Measurements from ENCODE around the gene YLPM1. TPM values are rescaled to one million over a fixed set of nuclear protein-coding genes. Genes with fewer than 3 reads are reported as not detected.

Gene YLPM1
- total RNA-seq, 2 experiments from 2014 or later = 72.4 to 73.8 TPM

GRCh38 chr14:74836251-74836960 lies 73.3 kb downstream of the YLPM1 start:
- Mint-ChIP-seq H3K27me3 (no peaks in the 10 kb centered on the region), H3K36me3 (ENCODE audit: low read depth) (peaks cover 39% of the 10 kb centered on the region), H3K4me3 (no peak overlapping the region), H3K9me3 (no peaks in the 10 kb centered on the region), H3K4me1 (peaks cover 66% of the 10 kb centered on the region), H3K27ac (peak overlapping the region; percentile 94)
- no peak for DNase-seq
- CTCF ChIA-PET = interaction anchor here (0.9 to 1.5 kb wide), 4 partner anchors 20 to 226 kb away, joined by 3 to 4 read pairs (median 3); no protein-coding TSS in a partner anchor
- POLR2A ChIA-PET = no interaction called here

GRCh38 chr14:74838166-74838565 lies 75.0 kb downstream of the YLPM1 start:
- peaks cover 80% of the 10 kb centered on the region for H3K4me1 Mint-ChIP-seq
- ChIA-PET POLR2A (interaction anchor here (0.7 kb wide), 1 partner anchor 223 kb away, joined by 3 read pairs; no protein-coding TSS in a partner anchor), CTCF (no interaction called here)
- H3K27ac Mint-ChIP-seq = peak overlapping the region; percentile 94
- DNase-seq = no peak
- H3K36me3 Mint-ChIP-seq (ENCODE audit: low read depth) = peaks cover 41% of the 10 kb centered on the region
- no peaks in the 10 kb centered on the region for H3K9me3 Mint-ChIP-seq
- peak overlapping the region; percentile 72 for H3K4me3 Mint-ChIP-seq
- H3K27me3 Mint-ChIP-seq = no peaks in the 10 kb centered on the region

- no peak overlapping the region for H3K4me3 Mint-ChIP-seq
- POLR2A ChIA-PET = no interaction called here
These were observed 77.5 kb downstream of the YLPM1 start for GRCh38 chr14:74840603-74841030.

GRCh38 chr14:74841230-74842207 lies 78.4 kb downstream of the YLPM1 start:
- peak overlapping the region; percentile 18 for H3K4me3 Mint-ChIP-seq
- no peaks in the 10 kb centered on the region for H3K9me3 Mint-ChIP-seq
- peak overlapping the region; percentile 91 for H3K27ac Mint-ChIP-seq
- peaks cover 35% of the 10 kb centered on the region for H3K36me3 Mint-ChIP-seq (ENCODE audit: low read depth)
- DNase-seq = peak; percentile 56
- H3K27me3 Mint-ChIP-seq = no peaks in the 10 kb centered on the region
- H3K4me1 Mint-ChIP-seq = peaks cover 58% of the 10 kb centered on the region
- CTCF ChIA-PET = interaction anchor here (0.8 to 2.2 kb wide), 4 partner anchors 9 to 31 kb away, joined by 3 to 13 read pairs (median 4); no protein-coding TSS in a partner anchor
- POLR2A ChIA-PET = interaction anchor here (0.6 kb wide), 1 partner anchor 20 kb away, joined by 4 read pairs; no protein-coding TSS in a partner anchor

More at GRCh38 chr14:74840603-74841030, 77.5 kb downstream of the YLPM1 start:
- Mint-ChIP-seq H3K27ac (peak overlapping the region; percentile 91), H3K4me1 (peaks cover 67% of the 10 kb centered on the region), H3K9me3 (no peaks in the 10 kb centered on the region), H3K36me3 (ENCODE audit: low read depth) (peaks cover 37% of the 10 kb centered on the region), H3K27me3 (no peaks in the 10 kb centered on the region)
- CTCF ChIA-PET = no interaction called here
- DNase-seq = no peak

GRCh38 chr14:74843653-74844052 lies 80.5 kb downstream of the YLPM1 start:
- H3K27ac Mint-ChIP-seq = peak overlapping the region; percentile 43
- H3K9me3 Mint-ChIP-seq = no peaks in the 10 kb centered on the region
- POLR2A ChIA-PET = no interaction called here
- peaks cover 22% of the 10 kb centered on the region for H3K36me3 Mint-ChIP-seq (ENCODE audit: low read depth)
- no peaks in the 10 kb centered on the region for H3K27me3 Mint-ChIP-seq
- no peak for DNase-seq
- no peak overlapping the region for H3K4me3 Mint-ChIP-seq
- H3K4me1 Mint-ChIP-seq = peaks cover 37% of the 10 kb centered on the region
- CTCF ChIA-PET = interaction anchor here (2.2 kb wide), 1 partner anchor 16 kb away, joined by 13 read pairs; no protein-coding TSS in a partner anchor

GRCh38 chr14:74846168-74846567 lies 83.1 kb downstream of the YLPM1 start:
- Mint-ChIP-seq H3K4me1 (peaks cover 16% of the 10 kb centered on the region), H3K9me3 (no peaks in the 10 kb centered on the region), H3K4me3 (no peak overlapping the region), H3K36me3 (ENCODE audit: low read depth) (peaks cover 8% of the 10 kb centered on the region), H3K27me3 (no peaks in the 10 kb centered on the region), H3K27ac (no peak overlapping the region)
- ChIA-PET CTCF (interaction anchor here (1.6 to 6.4 kb wide), 2 partner anchors 10 to 15 kb away, joined by 6 to 41 read pairs; no protein-coding TSS in a partner anchor), POLR2A (interaction anchor here (0.7 kb wide), 1 partner anchor 456 kb away, joined by 3 read pairs; no protein-coding TSS in a partner anchor)
- DNase-seq = no peak

- ChIA-PET POLR2A (interaction anchor here (0.6 to 0.7 kb wide), 2 partner anchors 259 to 455 kb away, joined by 3 read pairs; no protein-coding TSS in a partner anchor), CTCF (interaction anchor here (6.4 kb wide), 1 partner anchor 14 kb away, joined by 41 read pairs; no protein-coding TSS in a partner anchor)
- Mint-ChIP-seq H3K27ac (no peak overlapping the region), H3K4me1 (peaks cover 6% of the 10 kb centered on the region), H3K36me3 (ENCODE audit: low read depth) (peaks cover 5% of the 10 kb centered on the region), H3K9me3 (no peaks in the 10 kb centered on the region), H3K4me3 (no peak overlapping the region), H3K27me3 (no peaks in the 10 kb centered on the region)
- DNase-seq = no peak
These were observed 84.0 kb downstream of the YLPM1 start for GRCh38 chr14:74846968-74847665.

- H3K27me3 Mint-ChIP-seq = no peaks in the 10 kb centered on the region
These were observed 85.7 kb downstream of the YLPM1 start for GRCh38 chr14:74848768-74849167.

GRCh38 chr14:74852922-74853530 lies 89.9 kb downstream of the YLPM1 start:
- ChIA-PET POLR2A (interaction anchor here (1.0 kb wide), 1 partner anchor 10 kb away, joined by 4 read pairs; no protein-coding TSS in a partner anchor), CTCF (interaction anchor here (0.6 to 11.4 kb wide), 3 partner anchors 22 to 54 kb away, joined by 3 to 138 read pairs (median 3); no protein-coding TSS in a partner anchor)
- Mint-ChIP-seq H3K27ac (peak overlapping the region; percentile 21), H3K4me3 (no peak overlapping the region), H3K4me1 (peaks cover 17% of the 10 kb centered on the region), H3K9me3 (no peaks in the 10 kb centered on the region), H3K36me3 (ENCODE audit: low read depth) (peaks cover 1% of the 10 kb centered on the region), H3K27me3 (no peaks in the 10 kb centered on the region)
- DNase-seq = no peak

More at GRCh38 chr14:74848768-74849167, 85.7 kb downstream of the YLPM1 start:
- Mint-ChIP-seq H3K4me3 (no peak overlapping the region), H3K27ac (no peak overlapping the region), H3K36me3 (ENCODE audit: low read depth) (peaks cover 3% of the 10 kb centered on the region), H3K4me1 (peaks cover 13% of the 10 kb centered on the region), H3K9me3 (no peaks in the 10 kb centered on the region)
- ChIA-PET CTCF (interaction anchor here (0.6 to 6.4 kb wide), 2 partner anchors 13 to 416 kb away, joined by 3 to 41 read pairs; no protein-coding TSS in a partner anchor), POLR2A (no interaction called here)
- no peak for DNase-seq

GRCh38 chr14:74853581-74853980 lies 90.5 kb downstream of the YLPM1 start:
- H3K36me3 Mint-ChIP-seq (ENCODE audit: low read depth) = no peaks in the 10 kb centered on the region
- no peaks in the 10 kb centered on the region for H3K27me3 Mint-ChIP-seq
- CTCF ChIA-PET = interaction anchor here (0.9 to 11.4 kb wide), 3 partner anchors 29 to 240 kb away, joined by 3 to 138 read pairs (median 3); no protein-coding TSS in a partner anchor
- POLR2A ChIA-PET = interaction anchor here (1.0 kb wide), 1 partner anchor 11 kb away, joined by 4 read pairs; no protein-coding TSS in a partner anchor
- H3K27ac Mint-ChIP-seq = peak overlapping the region; percentile 21
- no peak for DNase-seq
- peaks cover 17% of the 10 kb centered on the region for H3K4me1 Mint-ChIP-seq
- no peaks in the 10 kb centered on the region for H3K9me3 Mint-ChIP-seq
- no peak overlapping the region for H3K4me3 Mint-ChIP-seq

- ChIA-PET POLR2A (no interaction called here), CTCF (interaction anchor here (0.7 to 11.4 kb wide), 5 partner anchors 9 to 126 kb away, joined by 3 to 138 read pairs (median 6); partner anchors contain the start of gene DLST)
- Mint-ChIP-seq H3K4me3 (no peak overlapping the region), H3K27ac (no peak overlapping the region), H3K27me3 (no peaks in the 10 kb centered on the region), H3K9me3 (no peaks in the 10 kb centered on the region), H3K36me3 (ENCODE audit: low read depth) (no peaks in the 10 kb centered on the region), H3K4me1 (peaks cover 17% of the 10 kb centered on the region)
- DNase-seq = no peak
These were observed 91.9 kb downstream of the YLPM1 start for GRCh38 chr14:74855021-74855420.

Measured in activated CD4-positive, alpha-beta T cell treated with anti-CD3 and anti-CD28 coated beads, Interleukin-2, amount 10 ng/mL, durations not matched to agents 7 days and 5 days (primary cell).